Upper lobe of right lung (tissue), 1 donor: Measurements from ENCODE around the gene RPP30. TPM values are rescaled to one million over a fixed set of nuclear protein-coding genes. Genes with fewer than 3 reads are reported as not detected.
"Not testable (repeated sequence)": the region's sequence is repeated elsewhere in the genome, so short reads cannot be mapped to it uniquely, and the experiment has no call there.

Experiments used
- ATAC-seq: fragments of 200-7000 bp; cut with Tn5 transposase; one replicate; pipeline ENCODE4 v1.9.1; 2020; ENCODE audit warnings: mild to moderate bottlenecking, moderate library complexity
- DNase-seq: peaks from one replicate; pipeline ENCODE4 v3.0.0-alpha.2; 2020
- H3K27ac ChIP-seq: fragments of 200-600 bp; one replicate; pipeline ENCODE4 v1.8.0; 2022
- H3K27me3 ChIP-seq: fragments of 200-600 bp; one replicate; pipeline ENCODE4 v1.8.0; 2022; ENCODE audit warnings: mild to moderate bottlenecking
- H3K36me3 ChIP-seq: fragments of 200-600 bp; one replicate; pipeline ENCODE4 v1.8.0; 2022
- H3K4me1 ChIP-seq: fragments of 200-600 bp; one replicate; pipeline ENCODE4 v1.8.0; 2022
- H3K4me3 ChIP-seq: fragments of 200-600 bp; one replicate; pipeline ENCODE4 v1.8.0; 2022; ENCODE audit warnings: mild to moderate bottlenecking
- H3K9me3 ChIP-seq: fragments of 200-600 bp; one replicate; pipeline ENCODE4 v1.8.0; 2022
- CTCF ChIP-seq: fragments of 200-600 bp; IDR thresholded peaks from one replicate; pipeline ENCODE4 v1.8.0; 2022; ENCODE audit warnings: antibody characterized with exemption
- intact Hi-C: fragments of 100-400 bp; cut with DNase I; formaldehyde crosslinking; loops from one replicate; pipeline ENCODE4 v1.11.0; 2022
- total RNA-seq: library from RNA; stranded (reverse); fragmentation: NEBNext Ultra II Directional; extraction: Animal tissue kit (Norgen Biotek cat#: 25700); gene quantifications from one replicate; pipeline ENCODE4 v1.2.1, GENCODE V29; 2021
- donor health status: DM: no; HTN: yes; CAD: no; lungs with severe emphysema.

RPP30 gene
- total RNA-seq, 1 donor from 2014 or later, result 26.1 TPM

DNA sequence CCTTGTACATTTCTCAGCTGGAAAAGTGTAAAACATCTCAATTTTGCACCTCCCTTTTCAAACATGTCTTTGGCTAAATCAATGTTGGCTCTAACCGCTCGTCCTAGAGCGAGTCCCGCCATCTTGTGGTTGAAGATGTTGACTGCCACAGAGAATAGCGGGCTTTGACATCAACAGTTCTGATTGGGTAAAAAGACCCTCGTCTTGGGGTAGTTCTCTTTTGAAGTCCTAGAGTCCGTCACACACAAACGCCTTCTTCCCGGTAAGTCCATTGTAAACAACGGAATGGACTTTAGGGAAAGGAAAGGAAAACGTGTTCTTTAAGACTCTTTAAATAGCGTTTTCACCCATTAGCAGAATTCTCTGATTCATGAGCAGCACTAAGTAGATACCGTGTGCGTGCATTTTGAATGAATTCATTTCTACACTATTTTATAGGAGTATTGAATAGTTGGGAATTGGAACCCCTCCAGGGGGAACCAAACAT lies 452 bp upstream of the RPP30 start:
- ATAC-seq, result peak; percentile 68
- no peaks in the 10 kb centered on the region for H3K9me3 ChIP-seq
- H3K27me3 ChIP-seq, result no peaks in the 10 kb centered on the region
- H3K27ac ChIP-seq, result no peak overlapping the region
- peaks cover 15% of the 10 kb centered on the region for H3K4me1 ChIP-seq
- peaks cover 11% of the 10 kb centered on the region for H3K36me3 ChIP-seq
- intact Hi-C loops, result no loop called here
- DNase-seq, result no peak
- peak overlapping the region; percentile 92 for H3K4me3 ChIP-seq
- peak; percentile 46 for TF ChIP-seq CTCF

- H3K4me1 ChIP-seq, result peaks cover 15% of the 10 kb centered on the region
- no peak for ATAC-seq
- H3K27me3 ChIP-seq, result no peaks in the 10 kb centered on the region
- H3K9me3 ChIP-seq, result no peaks in the 10 kb centered on the region
- DNase-seq, result no peak
- peaks cover 24% of the 10 kb centered on the region for H3K36me3 ChIP-seq
- TF ChIP-seq CTCF, result no peak
- no peak overlapping the region for H3K27ac ChIP-seq
- H3K4me3 ChIP-seq, result peak overlapping the region; percentile 92
- intact Hi-C loops, result no loop called here
These were observed 860 bp downstream of the RPP30 start for GRCh38 chr10:90872648-90873020.

- H3K36me3 ChIP-seq, result peaks cover 63% of the 10 kb centered on the region
These were observed 7.3 kb downstream of the RPP30 start for GRCh38 chr10:90879062-90879461.

DNA sequence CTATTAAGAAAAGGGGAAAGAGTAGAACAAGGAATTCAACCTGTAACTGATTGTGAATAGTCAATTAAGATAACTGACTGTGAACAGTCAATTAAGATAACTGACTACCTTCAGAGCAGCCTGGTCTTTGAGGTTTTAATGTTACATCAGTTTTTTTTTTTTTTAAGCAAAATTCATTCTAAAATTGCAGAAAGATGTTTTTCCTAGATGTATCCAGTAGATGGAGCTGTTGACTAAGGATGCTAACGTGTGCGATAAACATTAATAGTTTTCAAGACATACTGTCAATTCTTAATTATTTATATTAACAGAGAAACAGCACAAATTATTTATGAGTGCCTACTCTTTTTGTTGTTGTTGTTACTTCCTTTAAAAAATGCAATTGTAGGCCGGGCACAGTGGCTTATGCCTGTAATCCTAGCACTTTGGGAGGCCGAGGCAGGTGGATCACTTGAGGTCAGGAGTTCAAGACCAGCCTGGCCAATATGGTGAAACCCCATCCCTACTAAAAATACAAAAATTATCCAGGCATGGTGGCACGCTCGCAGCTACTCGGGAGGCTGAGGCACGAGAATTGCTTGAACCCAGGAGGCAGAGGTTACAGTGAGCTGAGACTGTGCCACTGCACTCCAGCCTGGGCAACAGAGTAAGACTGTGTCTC lies 8.4 kb downstream of the RPP30 start:
- H3K27me3 ChIP-seq, H3K4me1 ChIP-seq, intact Hi-C loops, H3K9me3 ChIP-seq, ATAC-seq, DNase-seq, H3K27ac ChIP-seq, H3K4me3 ChIP-seq: not testable (repeated sequence)
- peaks cover 63% of the 10 kb centered on the region for H3K36me3 ChIP-seq
- TF ChIP-seq CTCF, result peak; percentile 70

More at GRCh38 chr10:90879062-90879461, 7.3 kb downstream of the RPP30 start:
- intact Hi-C loops, result no loop called here
- Histone ChIP-seq H3K9me3 (no peaks in the 10 kb centered on the region), H3K27me3 (no peaks in the 10 kb centered on the region), H3K27ac (no peak overlapping the region), H3K4me1 (no peaks in the 10 kb centered on the region), H3K4me3 (no peak overlapping the region)
- no peak for TF ChIP-seq CTCF
- ATAC-seq (no peak), DNase-seq (no peak)

DNA sequence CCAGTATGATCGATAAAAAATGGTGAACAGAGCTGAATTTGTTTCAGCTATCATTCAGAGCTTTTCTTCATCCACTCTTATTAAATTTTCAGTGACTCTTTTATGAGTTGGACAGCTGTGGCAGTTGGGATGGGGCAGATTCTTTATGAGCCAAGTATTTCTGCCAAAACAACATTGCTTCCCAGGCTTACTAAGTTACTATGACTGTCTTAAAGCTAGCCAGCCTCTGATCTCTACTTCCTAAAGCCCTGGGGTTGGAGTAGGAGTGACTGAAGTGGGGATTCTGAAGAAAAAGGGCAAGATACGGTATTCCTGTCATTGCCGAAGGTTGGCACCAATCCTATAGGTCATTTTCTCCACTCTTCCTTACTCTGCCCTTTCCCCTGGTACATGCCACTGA lies 12.7 kb downstream of the RPP30 start:
- TF ChIP-seq CTCF, result no peak
- H3K27ac ChIP-seq, result no peak overlapping the region
- no peak overlapping the region for H3K4me3 ChIP-seq
- H3K9me3 ChIP-seq, result no peaks in the 10 kb centered on the region
- no peak for DNase-seq
- no peak for ATAC-seq
- intact Hi-C loops, result no loop called here
- no peaks in the 10 kb centered on the region for H3K4me1 ChIP-seq
- peaks cover 61% of the 10 kb centered on the region for H3K36me3 ChIP-seq
- H3K27me3 ChIP-seq, result no peaks in the 10 kb centered on the region
